Cerebellar cortex (tissue), 1 donor: ENCODE data around the gene FGF23.

ENCODE experiments used
- DNase-seq: peaks from one replicate; pipeline ENCODE4 v3.0.0-alpha.2; 2015; ENCODE audit warnings: low spot score

FGF23 gene

GRCh38 chr12:4383304-4383865, 3.9 kb upstream of the FGF23 start:
- DNase-seq: peak; percentile 4

GRCh38 chr12:4380332-4380731, 820 bp upstream of the FGF23 start:
- no peak for DNase-seq

- DNase-seq: no peak
Observed at GRCh38 chr12:4378772-4379171, 740 bp downstream of the FGF23 start.

GRCh38 chr12:4375449-4375848, 4.1 kb downstream of the FGF23 start:
- DNase-seq: no peak

GRCh38 chr12:4372653-4373052, 6.9 kb downstream of the FGF23 start:
- DNase-seq: no peak

- no peak for DNase-seq
Observed at GRCh38 chr12:4370265-4370664, 9.2 kb downstream of the FGF23 start.

GRCh38 chr12:4369548-4369947, 10.0 kb downstream of the FGF23 start:
- no peak for DNase-seq

GRCh38 chr12:4366090-4366489, 13.4 kb downstream of the FGF23 start:
- DNase-seq: no peak

- DNase-seq: peak; percentile 23
Observed at GRCh38 chr12:4356041-4356327, 23.5 kb downstream of the FGF23 start.

GRCh38 chr12:4355156-4356040, 24.1 kb downstream of the FGF23 start:
- no peak for DNase-seq

- DNase-seq: peak; percentile 5
Observed at GRCh38 chr12:4353785-4354208, 25.7 kb downstream of the FGF23 start.

- no peak for DNase-seq
Observed at GRCh38 chr12:4346931-4347330, 32.6 kb downstream of the FGF23 start.

GRCh38 chr12:4331842-4332241, 47.7 kb downstream of the FGF23 start:
- no peak for DNase-seq

GRCh38 chr12:4331221-4331620, 48.3 kb downstream of the FGF23 start:
- DNase-seq: no peak

- no peak for DNase-seq
Observed at GRCh38 chr12:4330203-4330602, 49.3 kb downstream of the FGF23 start.

GRCh38 chr12:4327293-4327692, 52.2 kb downstream of the FGF23 start:
- DNase-seq: no peak

- DNase-seq: no peak
Observed at GRCh38 chr12:4325966-4326365, 53.5 kb downstream of the FGF23 start.

GRCh38 chr12:4324366-4324765, 55.1 kb downstream of the FGF23 start:
- no peak for DNase-seq

- DNase-seq: no peak
Observed at GRCh38 chr12:4323396-4323795, 56.1 kb downstream of the FGF23 start.

- no peak for DNase-seq
Observed at GRCh38 chr12:4322726-4323125, 56.8 kb downstream of the FGF23 start.

GRCh38 chr12:4320853-4321701, 58.4 kb downstream of the FGF23 start, which contains the start of gene TIGAR:
Gene TIGAR (plus strand): TSS chr12:4321213. CDS start chr12:4321272, 59 bp downstream.
- peak; percentile 92 for DNase-seq

- DNase-seq: no peak
Observed at GRCh38 chr12:4320497-4320852, 59.0 kb downstream of the FGF23 start.
